Lung microvascular endothelial cell (primary cell): ENCODE results near the gene VGLL1. TPM values are rescaled to one million over a fixed set of nuclear protein-coding genes. Genes with fewer than 3 reads are reported as not detected.

Experiments
- DNase-seq, 2 donors: peaks; one replicate each; pipeline versions ENCODE4 v3.0.0 to v3.0.0-alpha.2; 2010; ENCODE audit warnings: low read depth in 2 of 2
- total RNA-seq: library from RNA; depleted of rRNA; stranded (reverse); fragments of >200 nt; gene quantifications from 2 replicates; pipeline ENCODE4 v1.2.1, GENCODE V29; 2014

VGLL1 gene
- total RNA-seq, 1 donor from 2014 or later: not detected

DNA sequence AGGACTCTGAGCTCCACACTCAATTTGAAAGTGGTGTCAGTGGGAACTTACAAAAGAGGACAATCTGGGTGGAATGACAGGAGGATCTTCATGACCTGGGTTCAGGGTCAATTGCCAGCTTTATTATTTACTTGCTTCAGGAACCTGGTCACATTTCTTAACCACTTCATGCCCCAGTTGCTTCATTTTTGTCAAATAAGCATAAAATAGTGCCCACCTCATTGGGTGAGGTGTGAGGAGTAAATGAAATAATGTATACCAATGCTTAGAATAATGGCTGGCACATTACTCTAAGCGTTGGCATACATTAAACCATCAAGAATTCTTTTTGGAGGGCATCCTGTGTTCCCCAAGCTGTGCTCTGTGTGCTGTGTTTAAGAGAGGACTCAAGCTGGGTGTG, 19.4 kb downstream of the VGLL1 start:
- DNase-seq: no peak

DNA sequence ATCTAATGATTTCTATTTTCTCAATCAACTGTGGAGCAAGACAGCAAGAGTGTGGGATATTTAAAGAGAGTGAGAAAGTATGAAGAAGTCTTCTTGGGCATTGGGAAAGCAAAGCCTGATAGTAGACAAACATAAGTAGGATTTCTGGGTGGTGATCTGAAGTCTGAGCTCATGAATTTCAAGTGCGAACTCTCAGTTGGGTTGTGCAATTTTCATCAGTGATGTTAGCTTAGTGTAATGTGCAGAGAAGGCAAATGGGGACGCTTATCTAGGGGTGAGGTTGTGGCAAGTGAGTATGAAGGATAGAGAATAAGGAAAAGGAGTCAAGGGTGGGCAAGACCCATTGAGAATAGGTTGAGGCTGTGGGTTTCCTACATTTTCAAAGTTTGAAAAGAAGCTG, 23.7 kb downstream of the VGLL1 start:
- DNase-seq: no peak

DNA sequence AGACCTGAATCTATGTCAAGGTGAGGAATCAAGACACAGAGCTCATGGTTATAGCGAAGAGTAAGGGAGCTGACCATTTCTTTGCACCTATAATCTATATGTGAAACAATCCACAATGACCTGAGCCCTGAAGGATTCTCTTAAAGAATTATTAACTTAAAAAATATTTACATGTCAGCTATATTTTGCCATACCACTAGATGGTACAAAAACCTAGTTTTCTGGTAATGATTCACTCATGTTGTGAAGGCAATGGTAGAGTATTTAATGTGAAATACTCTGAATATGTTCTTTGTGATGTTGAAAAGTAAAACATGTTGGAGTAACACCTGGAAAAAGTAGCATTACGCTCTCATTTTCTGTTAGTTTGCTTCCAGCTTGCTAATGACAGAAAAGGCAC, 40.0 kb downstream of the VGLL1 start:
- DNase-seq: no peak

DNA sequence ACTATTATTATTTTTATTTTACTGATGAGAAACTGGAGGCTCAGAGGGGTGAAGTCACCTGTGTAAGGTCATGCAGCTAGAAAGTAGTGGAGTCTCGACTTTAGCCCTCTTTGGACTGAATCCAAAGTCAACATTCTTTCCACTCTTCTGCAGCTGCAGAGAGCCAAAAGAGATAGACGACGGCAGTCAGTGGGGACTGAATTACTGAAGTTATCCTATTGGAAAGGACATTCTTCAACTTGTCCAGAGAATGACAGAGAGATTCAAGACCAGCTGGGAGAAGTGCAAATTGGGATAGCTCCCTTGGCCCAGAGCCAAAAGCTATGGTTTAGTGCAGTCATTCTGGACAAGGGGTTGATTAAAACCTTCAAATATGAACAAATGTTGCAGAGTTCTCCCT, 42.5 kb downstream of the VGLL1 start:
- no peak for DNase-seq

DNA sequence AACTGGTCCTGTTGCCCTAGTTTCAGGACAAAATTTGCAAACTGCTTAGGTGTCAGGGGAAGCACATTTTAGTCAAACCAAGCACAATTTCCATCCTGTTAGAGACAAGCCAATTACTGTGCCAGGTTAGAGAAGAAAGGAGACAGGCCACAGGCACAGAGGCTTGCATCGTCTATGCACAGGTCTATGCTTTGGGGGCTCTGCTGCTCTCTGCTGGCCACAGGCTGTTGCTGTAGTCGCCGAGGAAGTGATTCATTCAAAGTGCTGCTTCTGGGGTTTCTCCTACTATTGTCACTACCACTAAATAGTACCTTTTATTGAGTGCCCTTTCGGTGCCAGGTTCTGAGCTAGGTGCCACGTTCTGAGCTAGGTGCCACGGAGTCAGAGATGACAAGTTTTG, 45.5 kb downstream of the VGLL1 start:
- peak; percentile 56 to 66 for DNase-seq

DNA sequence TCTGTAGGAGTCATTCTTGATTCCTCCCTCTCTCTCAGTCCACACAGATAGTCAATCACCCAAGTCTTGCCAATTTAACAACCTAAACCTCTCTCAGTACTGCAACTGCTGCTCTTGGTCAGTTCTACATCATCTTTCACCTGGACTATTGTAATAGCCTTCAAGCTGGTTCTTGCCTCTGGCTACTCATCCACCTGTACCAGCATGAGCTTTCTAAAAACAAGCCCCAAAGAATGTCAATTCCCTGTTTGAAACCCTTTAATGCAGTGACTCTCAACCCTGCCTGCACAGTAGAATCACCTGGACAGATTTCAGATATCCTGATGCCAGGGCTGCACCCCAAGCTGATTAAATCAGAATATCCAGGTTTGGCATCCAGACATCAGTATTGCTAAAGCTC, 48.3 kb downstream of the VGLL1 start:
- DNase-seq: no peak

DNA sequence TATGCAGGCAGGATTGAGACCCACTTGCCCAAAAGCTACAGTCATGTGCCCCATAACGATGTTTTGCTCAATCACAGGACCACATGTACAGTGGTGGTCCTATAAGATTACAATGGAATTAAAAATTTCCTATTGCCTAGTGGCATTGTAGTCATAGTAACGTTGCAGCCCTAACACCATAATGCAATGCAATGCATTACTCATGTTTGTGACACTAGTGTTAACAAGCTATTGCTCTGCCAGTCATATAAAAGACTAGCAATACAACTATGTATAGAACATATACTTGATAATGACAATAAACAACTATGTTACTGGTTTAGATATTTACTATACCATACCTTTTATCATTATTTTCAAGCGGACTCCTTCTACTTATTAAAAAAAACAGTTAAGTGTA, 50.6 kb downstream of the VGLL1 start:
- DNase-seq: no peak

DNA sequence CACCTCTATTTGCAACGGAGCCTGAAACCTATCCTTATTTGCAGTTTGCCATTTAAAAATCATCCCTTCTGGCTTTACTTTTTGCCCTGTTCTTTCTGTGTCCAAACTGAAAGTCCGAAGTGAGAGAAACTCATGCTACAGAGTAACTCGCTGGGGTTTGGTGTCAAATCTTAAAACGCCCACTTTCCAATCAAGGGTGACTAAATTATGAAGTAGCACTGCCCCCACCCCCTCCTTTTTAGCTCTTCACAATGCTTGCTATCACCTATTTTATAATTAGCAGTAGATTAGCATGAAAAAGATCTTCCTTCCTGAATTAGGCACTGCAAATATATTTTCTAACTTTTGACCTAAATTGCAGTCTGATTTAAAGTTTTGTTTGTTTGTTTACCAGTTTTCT, 52.5 kb downstream of the VGLL1 start:
- no peak for DNase-seq

DNA sequence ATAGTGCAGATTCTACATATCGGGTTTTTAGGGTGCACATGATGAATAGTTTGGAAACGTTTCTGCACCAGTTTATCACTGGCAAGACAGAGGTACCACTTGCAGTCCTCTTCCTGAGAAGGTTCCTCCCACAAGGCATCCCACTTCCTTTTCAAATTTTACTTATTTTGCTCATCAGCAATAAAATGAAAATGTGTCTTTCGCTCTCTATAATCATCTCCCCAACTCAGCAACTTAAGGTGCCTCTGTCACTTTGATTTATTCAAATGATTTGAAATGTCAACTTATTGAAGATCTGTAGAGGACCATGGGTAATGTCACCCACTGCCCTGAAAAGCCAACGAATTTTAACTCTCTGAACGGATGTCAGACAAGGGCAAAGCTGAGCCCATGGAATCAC, 53.2 kb downstream of the VGLL1 start:
- DNase-seq: no peak

DNA sequence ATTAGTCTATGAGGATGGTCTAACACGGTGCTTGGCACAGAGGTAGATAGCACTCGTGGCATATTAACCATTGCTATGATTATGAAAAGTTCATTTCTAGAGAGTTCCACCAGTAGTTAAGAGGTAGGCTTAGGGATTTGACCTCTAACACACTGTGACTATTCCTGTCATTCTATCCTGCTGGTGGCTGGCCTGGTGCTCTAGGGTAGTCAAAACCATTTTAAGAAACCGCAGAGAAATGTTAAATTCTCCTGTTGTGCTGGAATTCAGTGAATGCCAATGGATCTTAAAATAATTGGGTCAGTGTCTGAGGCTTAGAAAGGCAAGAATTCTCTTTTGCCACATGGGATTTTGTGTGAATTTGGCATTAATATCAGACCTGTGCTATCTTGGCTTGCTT, 53.9 kb downstream of the VGLL1 start:
- DNase-seq: no peak

DNA sequence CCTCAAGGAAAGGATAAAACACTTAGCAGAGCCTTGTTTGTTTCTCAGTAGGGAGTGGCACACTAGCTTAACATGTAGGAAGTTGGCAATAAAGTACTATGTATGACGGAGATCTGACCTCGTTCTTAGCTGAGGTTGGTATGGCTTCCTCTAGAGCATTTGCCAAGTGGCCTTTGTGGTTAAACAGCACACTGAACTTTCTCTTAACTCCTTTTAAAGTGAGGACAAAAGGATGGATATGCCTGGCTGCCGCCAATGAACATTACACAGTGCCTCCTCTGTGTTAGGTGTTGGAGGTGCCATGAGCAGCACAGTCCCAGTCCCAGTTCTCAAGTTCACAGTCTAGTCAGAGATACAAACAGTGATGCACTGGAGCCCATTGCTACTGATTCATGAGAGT, 54.4 kb downstream of the VGLL1 start:
- DNase-seq: peak in 1 of 2 donors; percentile 0

DNA sequence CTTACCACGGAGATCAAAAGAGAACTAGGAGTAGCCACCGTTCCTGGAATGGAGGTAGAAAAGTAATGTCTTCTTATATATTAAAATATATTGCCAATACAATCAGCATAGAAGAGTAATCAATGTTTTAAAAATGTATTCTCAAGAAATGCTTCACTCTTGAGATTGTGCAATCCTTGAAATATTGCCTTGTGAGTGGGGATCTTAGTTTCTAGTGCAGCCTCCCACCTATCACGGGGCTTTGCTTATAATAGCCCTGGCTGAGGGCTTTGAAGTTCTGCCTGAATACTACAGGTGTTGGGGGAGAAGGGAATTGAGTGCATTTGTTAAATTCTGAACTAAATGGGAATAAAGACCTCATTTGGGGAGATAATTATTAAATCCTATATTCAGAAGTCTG, 55.5 kb downstream of the VGLL1 start:
- DNase-seq: no peak

DNA sequence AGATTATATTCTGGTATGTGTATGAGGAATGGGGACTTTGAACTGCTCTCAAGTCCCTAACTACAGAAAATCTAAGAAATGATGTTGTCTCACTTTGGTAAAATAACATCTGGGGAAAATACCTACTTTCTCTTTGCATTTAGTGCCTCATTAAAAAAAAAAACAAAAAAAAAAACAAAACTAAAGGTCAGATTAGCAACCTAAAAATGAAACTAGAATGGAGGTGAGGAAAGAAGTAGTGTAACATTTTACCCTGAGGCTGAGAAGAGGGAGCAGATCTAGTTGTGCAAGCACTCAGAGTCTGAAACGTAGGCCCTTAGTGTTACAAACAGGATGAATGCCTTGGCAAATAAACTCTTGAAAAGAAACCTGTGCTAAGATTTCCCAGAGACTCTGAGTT, 56.0 kb downstream of the VGLL1 start:
- no peak for DNase-seq

DNA sequence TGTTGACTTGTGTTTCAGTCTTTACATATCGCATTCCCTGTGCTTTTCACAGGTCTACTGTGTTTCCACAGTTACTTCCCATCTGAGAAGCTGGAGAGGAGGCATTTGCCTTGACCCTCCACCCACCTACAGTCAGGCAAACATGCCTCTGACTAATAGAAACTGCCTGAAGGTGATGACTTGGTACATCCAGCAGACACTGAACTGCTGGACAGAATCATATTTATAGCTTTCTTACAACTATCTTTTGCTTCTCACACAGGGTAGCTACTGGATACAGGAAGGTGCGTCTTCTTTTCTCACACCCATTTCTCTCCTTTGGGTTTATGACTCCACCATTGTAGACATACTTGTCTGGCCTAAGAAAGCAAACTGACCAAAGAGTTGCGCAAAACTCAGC, 58.0 kb downstream of the VGLL1 start:
- DNase-seq: no peak

DNA sequence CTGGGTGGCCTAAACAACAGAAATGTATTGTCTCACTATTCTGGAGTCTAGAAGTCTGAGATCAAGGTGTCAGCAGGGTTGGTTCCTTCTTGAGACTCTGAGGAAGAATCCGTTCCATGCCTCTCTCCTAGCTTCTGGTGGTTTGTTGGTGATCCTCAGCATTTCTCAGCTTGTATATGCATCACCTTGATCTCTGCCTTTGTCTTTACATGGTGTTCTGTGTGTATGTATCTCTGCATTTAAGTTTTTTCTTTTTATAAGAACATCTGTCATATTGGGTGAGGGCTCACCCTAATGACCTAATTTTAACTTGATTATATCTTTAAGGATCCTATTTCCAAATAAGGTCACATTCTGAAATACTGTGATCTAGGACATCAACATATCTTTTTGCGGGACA, 65.3 kb downstream of the VGLL1 start:
- no peak for DNase-seq

DNA sequence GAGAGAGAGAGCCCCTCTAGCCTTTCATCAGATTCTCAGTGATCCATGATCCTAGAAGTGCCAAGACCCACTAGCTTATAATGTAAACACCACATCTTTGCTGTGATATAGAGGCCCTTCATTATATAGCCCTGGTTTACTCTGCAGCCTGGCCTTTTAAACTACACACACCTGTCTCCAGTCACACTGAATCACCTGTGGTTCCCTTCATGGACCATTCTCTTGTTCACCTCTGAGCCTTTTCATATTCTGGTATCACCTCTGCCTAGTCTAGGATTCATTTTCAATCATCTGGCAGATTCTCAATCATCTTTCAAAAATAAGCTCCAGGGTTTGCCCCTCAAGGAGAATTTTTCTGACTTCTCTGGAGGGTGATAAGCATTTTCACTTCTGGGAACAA, 65.9 kb downstream of the VGLL1 start:
- DNase-seq: no peak

DNA sequence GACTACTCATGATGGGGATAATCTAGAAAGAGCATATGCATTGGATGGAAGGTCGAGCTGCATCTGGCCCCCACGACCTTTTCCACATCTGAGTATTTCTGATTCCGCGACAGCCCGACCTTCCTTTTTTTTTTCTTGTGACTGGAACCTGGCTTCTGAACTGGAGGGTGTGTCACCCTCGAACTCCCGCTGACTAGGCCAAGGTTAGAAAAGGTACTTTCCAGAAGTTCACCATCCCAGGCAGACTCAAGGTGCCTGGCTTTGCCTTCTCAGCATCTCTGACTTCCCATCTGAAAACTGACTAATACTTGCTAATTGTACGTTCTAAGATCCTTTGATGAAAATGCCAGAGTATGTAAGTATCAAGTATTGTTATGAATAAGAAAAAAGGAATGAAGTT, 66.6 kb downstream of the VGLL1 start:
- no peak for DNase-seq

DNA sequence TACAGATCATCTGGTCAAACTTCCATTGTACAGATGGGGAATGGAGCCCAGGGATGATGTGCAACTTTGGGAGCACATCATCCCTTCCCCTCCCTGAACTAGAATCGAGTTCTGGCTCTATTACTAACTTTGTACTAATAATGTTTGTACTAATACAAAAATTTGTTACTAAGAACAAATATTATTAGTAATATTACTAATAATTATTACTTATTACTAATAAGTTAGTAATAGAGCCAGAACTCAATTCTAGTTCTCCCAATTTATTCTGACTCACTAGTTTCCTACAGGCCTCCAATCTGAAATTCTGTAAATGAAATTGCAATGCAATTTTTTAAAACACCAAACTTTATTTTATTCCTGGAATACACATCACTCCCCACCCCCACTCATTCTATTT, 68.0 kb downstream of the VGLL1 start:
- DNase-seq: no peak

Other genes with a start within 250 kb of the VGLL1 start
- under 0.01 TPM in 1 of 2 replicates, not detected in the other for gene ADGRG4, start 231.3 kb upstream of the VGLL1 start, total RNA-seq
- gene BRS3, start 44.3 kb upstream of the VGLL1 start, total RNA-seq: not detected in 2 replicates
- gene HTATSF1, start 34.6 kb upstream of the VGLL1 start, total RNA-seq: 18.5 and 22.6 TPM in 2 replicates
- gene CD40LG, start 115.9 kb downstream of the VGLL1 start, total RNA-seq: not detected in 2 replicates
- 5.9 and 12.7 TPM in 2 replicates for gene ARHGEF6, start 248.7 kb downstream of the VGLL1 start, total RNA-seq